Daoy (cell line): Measurements from ENCODE around the gene SPEM3. TPM values are rescaled to one million over a fixed set of nuclear protein-coding genes. Genes with fewer than 3 reads are reported as not detected.
"Not testable (repeated sequence)": the region's sequence is repeated elsewhere in the genome, so short reads cannot be mapped to it uniquely, and the experiment has no call there.

Source experiments
- DNase-seq: peaks from one replicate; pipeline ENCODE4 v3.0.0-alpha.2; 2015; ENCODE audit warnings: low read depth
- total RNA-seq: library from RNA; depleted of rRNA; stranded (reverse); fragments of >200 nt; shearing (Covaris generic); gene quantifications from 2 replicates; pipeline ENCODE4 v1.2.3, GENCODE V29; 2014

SPEM3 gene
- total RNA-seq, 1 experiment from 2014 or later, result not detected

DNA sequence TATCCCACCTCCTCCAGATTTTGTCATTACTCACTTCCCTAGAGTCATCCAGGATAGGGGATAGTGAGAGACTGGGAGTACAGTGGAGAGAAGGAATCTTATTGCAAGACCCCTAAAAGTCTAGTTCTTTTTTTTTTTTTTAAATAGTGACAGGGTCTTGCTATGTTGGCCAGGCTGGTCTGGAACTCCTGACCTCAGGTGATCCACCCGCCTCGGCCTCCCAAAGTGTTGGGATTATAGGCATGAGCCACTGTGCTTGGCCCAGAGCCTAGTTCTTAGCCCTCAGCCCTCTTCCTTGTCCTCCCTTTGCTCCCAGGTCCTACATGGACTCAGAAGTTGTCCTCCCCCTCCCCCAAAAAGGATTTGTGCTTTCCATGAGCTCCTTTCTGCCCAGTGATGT, 13.5 kb downstream of the SPEM3 start:
- DNase-seq, result no peak

GRCh38 chr17:7443499-7444485, 15.1 kb downstream of the SPEM3 start:
- DNase-seq, result peak; percentile 38

- DNase-seq, result peak; percentile 72
Observed at GRCh38 chr17:7444682-7445618, 16.3 kb downstream of the SPEM3 start, which contains the start of gene CHRNB1. CHRNB1 (plus strand) TSS chr17:7445061; CDS start chr17:7445128, 67 bp downstream.

GRCh38 chr17:7445619-7445968, 16.9 kb downstream of the SPEM3 start:
- DNase-seq, result no peak

DNA sequence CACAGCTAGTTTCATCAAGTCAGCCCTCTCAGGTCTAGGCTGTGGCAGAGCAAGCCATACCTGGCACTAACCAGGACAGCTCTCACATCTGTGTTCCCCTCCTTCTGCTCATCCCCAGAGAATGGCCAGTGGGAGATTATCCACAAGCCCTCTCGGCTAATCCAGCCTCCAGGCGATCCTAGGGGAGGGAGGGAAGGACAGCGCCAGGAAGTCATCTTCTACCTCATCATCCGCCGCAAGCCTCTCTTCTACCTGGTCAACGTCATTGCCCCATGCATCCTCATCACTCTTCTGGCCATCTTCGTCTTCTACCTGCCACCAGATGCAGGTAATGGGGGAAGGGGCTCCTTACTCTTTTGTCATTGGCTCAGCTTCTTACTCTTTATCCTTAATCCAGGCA, 19.8 kb downstream of the SPEM3 start:
- DNase-seq, result no peak

DNA sequence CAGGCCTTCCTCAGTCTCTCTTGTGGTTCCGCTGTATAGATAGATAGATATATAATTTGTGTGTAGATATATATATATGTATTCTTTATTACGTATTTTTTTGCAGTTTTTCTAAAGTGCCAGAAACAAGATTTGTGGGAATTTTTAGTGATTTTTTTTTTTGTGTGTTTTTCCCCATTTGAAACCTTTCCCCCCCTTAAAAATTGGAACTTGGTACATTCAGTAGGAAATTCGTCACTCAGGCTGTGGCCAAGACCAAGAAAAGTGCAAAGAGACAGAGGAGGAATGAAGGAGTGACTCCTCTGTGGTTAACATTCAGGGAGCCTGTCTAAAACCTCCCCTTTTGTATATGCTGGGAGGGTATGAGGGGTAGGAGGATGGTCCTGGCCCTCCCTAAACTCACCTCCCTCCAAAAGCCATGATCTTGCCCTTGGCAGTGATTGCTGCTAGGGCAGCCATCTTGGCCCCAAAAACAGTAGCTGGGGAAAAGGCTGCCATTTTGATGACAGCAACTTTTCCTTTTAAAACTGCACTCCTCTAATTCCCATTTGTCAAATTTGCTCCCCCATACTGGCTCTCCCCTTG, 31.4 kb downstream of the SPEM3 start:
- no peak for DNase-seq

- DNase-seq, result no peak
Observed at GRCh38 chr17:7460850-7461660, 32.4 kb downstream of the SPEM3 start.

GRCh38 chr17:7462474-7463371, 34.1 kb downstream of the SPEM3 start:
- no peak for DNase-seq

GRCh38 chr17:7463372-7463846, 34.8 kb downstream of the SPEM3 start:
- DNase-seq, result no peak

DNA sequence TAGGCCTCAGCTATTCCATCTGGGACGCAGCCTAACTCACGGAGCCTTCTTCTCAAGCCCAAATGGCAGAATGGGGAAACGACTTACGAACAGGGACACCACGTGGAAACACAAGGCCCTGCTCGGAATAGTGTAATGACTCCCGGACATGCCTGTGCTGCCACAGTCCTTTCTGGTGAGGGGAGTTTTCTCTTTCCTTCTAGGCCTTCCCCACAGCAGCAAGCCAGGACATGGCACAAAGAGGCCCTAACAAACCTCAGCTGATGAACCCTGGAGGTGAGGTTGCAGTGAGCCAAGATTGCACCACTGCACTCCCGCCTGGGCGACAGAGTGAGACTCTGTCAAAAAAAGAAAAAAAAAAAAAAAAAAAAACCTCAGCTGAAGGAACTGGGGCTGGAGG, 35.4 kb downstream of the SPEM3 start:
- no peak for DNase-seq

- no peak for DNase-seq
Observed at GRCh38 chr17:7465597-7466275, 37.1 kb downstream of the SPEM3 start.

DNA sequence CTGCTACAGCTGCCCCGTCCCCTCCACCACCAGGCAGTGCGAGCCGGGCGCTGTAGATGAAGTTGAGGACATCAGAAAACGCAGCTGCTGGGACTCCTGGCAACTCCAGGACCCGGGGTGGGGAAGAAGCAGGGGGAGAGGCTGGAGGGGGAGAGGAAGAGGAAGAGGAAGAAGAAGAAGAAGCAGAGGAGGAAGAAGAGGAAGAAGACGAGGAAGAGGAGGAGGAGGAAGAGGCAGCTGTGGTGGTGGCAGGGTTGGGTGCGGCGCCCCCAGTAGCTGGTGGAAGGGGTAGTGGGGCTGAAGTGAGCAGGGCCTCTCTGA, 37.6 kb downstream of the SPEM3 start:
- DNase-seq, result no peak

DNA sequence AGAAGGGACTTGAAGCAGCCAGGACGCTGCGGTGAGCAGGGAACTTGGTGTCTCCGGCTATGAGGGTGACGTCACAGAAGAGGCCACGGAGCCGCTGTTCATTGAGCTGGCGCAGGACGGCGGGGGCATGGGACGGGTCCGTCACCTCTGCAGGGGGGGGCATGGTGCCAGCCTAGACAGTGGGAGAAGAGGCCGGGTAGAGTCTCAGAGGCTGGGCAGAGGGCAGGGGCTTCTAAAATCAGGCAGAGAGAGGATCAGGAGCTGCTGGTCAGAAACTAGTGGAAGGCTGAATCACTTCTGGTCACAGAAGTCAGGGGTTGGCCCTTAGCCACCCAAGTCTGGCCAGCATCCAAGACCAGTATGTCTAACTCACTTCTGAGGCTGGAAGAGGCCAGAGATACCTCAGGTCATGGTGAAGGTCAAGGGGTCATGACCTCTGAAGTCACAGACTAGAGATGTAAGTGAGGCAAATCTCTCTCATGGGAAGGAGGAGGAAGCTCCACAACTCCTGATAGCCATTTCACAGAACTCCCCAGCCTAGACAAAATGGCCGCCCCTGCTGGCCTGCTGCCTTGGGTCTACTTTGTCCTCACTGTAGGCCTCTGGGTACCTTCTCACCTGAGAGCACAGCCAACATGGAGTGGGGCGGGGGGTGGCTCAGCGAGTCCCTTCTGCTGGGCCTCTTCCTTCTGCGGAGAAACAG, 38.1 kb downstream of the SPEM3 start:
- no peak for DNase-seq

DNA sequence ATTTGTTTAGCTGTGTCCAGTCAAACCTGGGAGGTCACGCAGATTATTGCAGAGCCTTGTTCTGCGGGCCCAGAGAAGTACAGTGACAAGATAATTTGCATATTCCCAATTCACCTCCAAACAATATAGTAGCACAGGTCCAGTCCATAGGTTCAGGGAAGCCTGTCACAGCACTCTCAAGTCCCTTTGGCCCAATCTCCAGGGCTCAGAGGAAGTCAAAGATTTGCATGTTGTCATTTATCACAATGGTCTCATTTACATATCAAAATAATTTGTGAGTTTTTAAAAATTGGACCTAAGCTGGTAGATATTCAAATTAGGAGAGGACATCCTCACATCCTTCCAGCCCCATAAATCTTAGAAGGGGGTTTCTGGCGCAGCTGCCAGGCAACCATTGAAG, 38.8 kb downstream of the SPEM3 start:
- DNase-seq, result no peak

- DNase-seq, result no peak
Observed at GRCh38 chr17:7468290-7468689, 39.6 kb downstream of the SPEM3 start.

- no peak for DNase-seq
Observed at GRCh38 chr17:7468804-7469389, 40.2 kb downstream of the SPEM3 start.

DNA sequence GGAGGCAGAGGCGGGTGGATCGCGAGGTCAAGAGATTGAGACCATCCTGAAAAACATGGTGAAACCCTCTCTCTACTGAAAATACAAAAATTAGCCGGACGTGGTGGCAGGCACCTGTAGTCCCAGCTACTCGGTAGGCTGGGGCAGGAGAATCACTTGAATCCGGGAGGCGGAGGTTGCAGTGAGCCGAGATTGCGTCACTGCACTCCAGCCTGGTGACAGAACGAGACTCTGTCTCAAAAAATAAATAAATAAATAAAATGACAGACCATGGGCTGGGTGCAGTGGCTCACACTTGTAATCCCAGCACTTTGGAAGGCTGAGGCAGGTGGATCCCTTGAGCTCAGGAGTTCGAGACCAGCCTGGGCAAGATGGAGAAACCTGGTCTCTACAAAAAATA, 41.2 kb downstream of the SPEM3 start:
- not testable (repeated sequence) for DNase-seq

GRCh38 chr17:7470457-7470973, 41.9 kb downstream of the SPEM3 start:
- not testable (repeated sequence) for DNase-seq
